PC-9 (cell line): ENCODE measurements around the gene SEL1L3. TPM values are rescaled to one million over a fixed set of nuclear protein-coding genes. Genes with fewer than 3 reads are reported as not detected.
"Not testable (repeated sequence)": the region's sequence is repeated elsewhere in the genome, so short reads cannot be mapped to it uniquely, and the experiment has no call there.

Experiments
- BruUV-seq: library from RNA; stranded (reverse); fragments of 400-500 nt; replicated peaks from 2 replicates; lab custom pipeline; 2021; lab: Mats Ljungman, UMichigan
- CTCF ChIA-PET: fragments of 300-600 bp; sonication (Branson Sonifier 250); formaldehyde crosslinking; loops from one replicate; lab custom pipeline; 2022; ENCODE audit warnings: antibody characterized with exemption; lab: Charles Lee
- POLR2A ChIA-PET: fragments of 300-600 bp; sonication (Branson Sonifier 250); formaldehyde crosslinking; loops from one replicate; lab custom pipeline; 2022; ENCODE audit warnings: antibody characterized with exemption; ENCODE audit not compliant: unreplicated experiment; lab: Charles Lee
- DNase-seq, 2 experiments: peaks; one replicate each; pipeline versions ENCODE4 v3.0.0 to v3.0.0-alpha.2; 2015 to 2022; ENCODE audit warnings: mixed read lengths in 1 of 2
- H2AFZ ChIP-seq: fragments of 200-600 bp; sonication (generic); 2 replicates; pipeline ENCODE4 v1.8.1; 2017; ENCODE audit warnings: antibody characterized with exemption
- H3F3A ChIP-seq: fragments of 200-600 bp; sonication (generic); 2 replicates; pipeline ENCODE4 v1.8.1; 2017; ENCODE audit warnings: antibody characterized with exemption, mild to moderate bottlenecking, low read depth; ENCODE audit not compliant: insufficient read depth
- H3K27ac ChIP-seq: fragments of 200-600 bp; sonication (generic); 2 replicates; pipeline ENCODE4 v1.6.1; 2016; ENCODE audit warnings: mixed run types
- H3K27me3 ChIP-seq: fragments of 200-600 bp; sonication (generic); 2 replicates; pipeline ENCODE4 v1.6.1; 2016; ENCODE audit warnings: low read depth, mixed run types; ENCODE audit not compliant: insufficient read depth
- H3K36me3 ChIP-seq: fragments of 200-600 bp; sonication (generic); 2 replicates; pipeline ENCODE4 v1.6.1; 2016; ENCODE audit warnings: low read depth, mixed run types
- H3K4me1 ChIP-seq: fragments of 200-600 bp; sonication (generic); replicated peaks from 2 replicates; pipeline ENCODE4 v1.6.1; 2016; ENCODE audit warnings: mixed run types; ENCODE audit not compliant: insufficient read depth
- H3K4me2 ChIP-seq: fragments of 200-600 bp; sonication (generic); 2 replicates; pipeline ENCODE4 v1.6.1; 2017; ENCODE audit warnings: mixed run types
- H3K4me3 ChIP-seq: fragments of 200-600 bp; sonication (generic); 2 replicates; pipeline ENCODE4 v1.6.1; 2016; ENCODE audit warnings: mixed run types
- H3K79me2 ChIP-seq: fragments of 200-600 bp; sonication (generic); 2 replicates; pipeline ENCODE4 v1.6.1; 2017; ENCODE audit warnings: low read depth, mixed run types
- H3K9me2 ChIP-seq: fragments of 200-600 bp; sonication (generic); 2 replicates; pipeline ENCODE4 v1.8.1; 2017; ENCODE audit warnings: mild to moderate bottlenecking; ENCODE audit not compliant: insufficient read depth
- H3K9me3 ChIP-seq: fragments of 200-600 bp; sonication (generic); 2 replicates; pipeline ENCODE4 v1.8.1; 2016; ENCODE audit warnings: low read depth; ENCODE audit not compliant: insufficient read depth
- H4K20me1 ChIP-seq: fragments of 200-600 bp; sonication (generic); 2 replicates; pipeline ENCODE4 v1.8.1; 2017; ENCODE audit not compliant: insufficient read depth
- EZH2 ChIP-seq: fragments of 200-600 bp; sonication (generic); IDR thresholded peaks from 2 replicates; pipeline ENCODE4 v1.8.0; 2017; ENCODE audit warnings: antibody characterized with exemption, low read depth
- intact Hi-C: fragments of 100-400 bp; cut with micrococcal nuclease; formaldehyde crosslinking; loops from one replicate; pipeline ENCODE4 v1.10.0; 2022; ENCODE audit not compliant: unreplicated experiment
- total RNA-seq: library from RNA; stranded (reverse); gene quantifications from 2 replicates; pipeline ENCODE4 v1.2.3, GENCODE V29; 2021
- TF ChIP-seq, protein P1 (sequence below): fragments of 200-600 bp; sonication (generic); conservative IDR thresholded peaks from 2 replicates; pipeline ENCODE4 v1.6.1; 2017; ENCODE audit warnings: mixed run types, antibody characterized with exemption, mild to moderate bottlenecking, moderate library complexity

The SEL1L3 gene
- total RNA-seq, 1 experiment from 2014 or later: 79.2 TPM

DNA sequence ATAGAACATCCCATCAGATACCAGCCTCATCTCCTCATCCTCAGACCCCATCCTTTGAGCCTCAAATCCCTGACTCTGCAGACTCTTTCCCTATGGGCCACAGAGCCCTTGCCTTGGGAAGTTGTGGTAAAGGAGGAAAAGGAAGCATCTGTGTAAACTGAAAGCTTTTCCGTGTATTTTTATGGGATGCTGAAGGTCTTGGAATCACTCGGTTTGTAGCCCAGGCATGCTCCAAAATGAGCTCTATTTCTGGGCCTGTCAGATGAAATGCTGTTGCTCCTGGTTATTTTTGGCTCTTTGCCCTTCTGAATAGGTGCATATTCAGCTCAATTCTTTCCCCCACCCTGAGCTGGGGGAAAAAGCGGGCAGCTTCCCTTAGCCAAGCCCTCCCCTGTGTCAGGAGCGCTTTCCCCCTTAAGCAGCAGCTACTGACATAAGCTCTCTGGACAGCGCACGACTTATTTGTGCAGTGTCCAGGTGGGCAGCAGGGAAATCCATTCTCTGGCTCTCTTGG lies 5.0 kb upstream of the SEL1L3 start:
- intact Hi-C loops: no loop called here
- BruUV-seq: no TSS peak
- POLR2A ChIA-PET: interaction anchor here (0.6 kb wide), 1 partner anchor 729 kb away, joined by 11 read pairs; no protein-coding TSS in a partner anchor

DNA sequence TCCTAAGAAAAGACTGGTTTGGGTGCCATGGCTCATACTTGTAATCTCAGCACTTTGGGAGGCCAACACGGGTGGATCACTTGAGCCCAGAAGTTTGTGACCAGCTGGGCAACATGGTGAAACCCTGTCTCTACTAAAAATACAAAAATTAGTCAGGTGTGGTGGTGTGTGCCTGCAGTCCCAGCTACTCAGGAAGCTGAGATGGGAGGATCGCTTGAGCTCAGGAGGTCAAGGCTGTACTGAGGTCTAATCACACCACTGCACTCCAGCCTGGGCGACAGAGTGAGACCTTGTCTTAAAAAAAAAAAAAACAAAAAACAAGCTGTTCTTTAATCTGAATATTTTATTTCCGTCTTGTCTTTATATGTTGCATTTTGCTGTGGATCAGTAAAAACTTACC lies 3.6 kb upstream of the SEL1L3 start:
- H3K27me3 ChIP-seq, H2AFZ ChIP-seq, H3K4me2 ChIP-seq, BruUV-seq, H3K4me1 ChIP-seq, H4K20me1 ChIP-seq, CTCF ChIA-PET, H3K9me2 ChIP-seq, H3K79me2 ChIP-seq, H3K4me3 ChIP-seq, H3F3A ChIP-seq, H3K36me3 ChIP-seq, H3K27ac ChIP-seq, H3K9me3 ChIP-seq, DNase-seq, intact Hi-C loops: not testable (repeated sequence)
- POLR2A ChIA-PET: interaction anchor here (0.6 kb wide), 1 partner anchor 8 kb away, joined by 4 read pairs; no protein-coding TSS in a partner anchor

More for the DNA sequence above, 5.0 kb upstream of the SEL1L3 start:
- Histone ChIP-seq H4K20me1 (no peaks in the 10 kb centered on the region), H2AFZ (no peak overlapping the region), H3K9me2 (no peaks in the 10 kb centered on the region), H3K4me1 (peaks cover 7% of the 10 kb centered on the region), H3K9me3 (no peaks in the 10 kb centered on the region), H3K36me3 (no peaks in the 10 kb centered on the region), H3K27me3 (no peaks in the 10 kb centered on the region), H3K27ac (no peak overlapping the region), H3K4me3 (no peak overlapping the region), H3K4me2 (no peak overlapping the region), H3K79me2 (no peaks in the 10 kb centered on the region), H3F3A (peaks cover 7% of the 10 kb centered on the region; the same call in 1 of the 2 replicates)
- CTCF ChIA-PET: no interaction called here
- no peak for DNase-seq
- TF ChIP-seq EZH2: no peak
- TF ChIP-seq, protein P1, sequence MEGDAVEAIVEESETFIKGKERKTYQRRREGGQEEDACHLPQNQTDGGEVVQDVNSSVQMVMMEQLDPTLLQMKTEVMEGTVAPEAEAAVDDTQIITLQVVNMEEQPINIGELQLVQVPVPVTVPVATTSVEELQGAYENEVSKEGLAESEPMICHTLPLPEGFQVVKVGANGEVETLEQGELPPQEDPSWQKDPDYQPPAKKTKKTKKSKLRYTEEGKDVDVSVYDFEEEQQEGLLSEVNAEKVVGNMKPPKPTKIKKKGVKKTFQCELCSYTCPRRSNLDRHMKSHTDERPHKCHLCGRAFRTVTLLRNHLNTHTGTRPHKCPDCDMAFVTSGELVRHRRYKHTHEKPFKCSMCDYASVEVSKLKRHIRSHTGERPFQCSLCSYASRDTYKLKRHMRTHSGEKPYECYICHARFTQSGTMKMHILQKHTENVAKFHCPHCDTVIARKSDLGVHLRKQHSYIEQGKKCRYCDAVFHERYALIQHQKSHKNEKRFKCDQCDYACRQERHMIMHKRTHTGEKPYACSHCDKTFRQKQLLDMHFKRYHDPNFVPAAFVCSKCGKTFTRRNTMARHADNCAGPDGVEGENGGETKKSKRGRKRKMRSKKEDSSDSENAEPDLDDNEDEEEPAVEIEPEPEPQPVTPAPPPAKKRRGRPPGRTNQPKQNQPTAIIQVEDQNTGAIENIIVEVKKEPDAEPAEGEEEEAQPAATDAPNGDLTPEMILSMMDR: no peak

DNA sequence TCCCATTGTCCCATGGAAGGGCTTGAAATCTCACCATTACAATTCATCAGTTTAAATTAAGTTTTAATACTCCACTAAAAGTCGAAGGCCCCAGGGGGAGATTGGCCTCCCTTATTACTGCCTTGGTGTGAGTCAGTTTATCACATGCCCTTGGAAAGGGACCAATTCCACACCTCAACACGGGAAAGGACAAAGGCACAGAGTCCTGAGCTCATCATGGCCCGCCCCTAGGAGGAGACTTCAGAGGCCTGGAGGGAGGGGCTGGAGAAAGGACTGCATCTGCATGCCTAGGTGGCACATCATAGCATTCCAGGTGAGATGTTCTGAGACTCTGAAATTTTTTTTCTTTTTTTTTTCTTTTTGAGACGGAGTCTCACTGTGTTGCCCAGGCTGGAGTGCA lies 2.8 kb upstream of the SEL1L3 start:
- POLR2A ChIA-PET: interaction anchor here (0.6 to 0.7 kb wide), 4 partner anchors 46 to 412 kb away, joined by 4 to 14 read pairs (median 6); no protein-coding TSS in a partner anchor
- 0 out of 2 replicates have a peak overlapping the region, but pooled peaks have one; percentile 5 for H3K4me2 ChIP-seq
- H4K20me1 ChIP-seq: no peaks in the 10 kb centered on the region
- peaks cover 3% of the 10 kb centered on the region for H3K79me2 ChIP-seq
- H3K27ac ChIP-seq: 0 out of 2 replicates have a peak overlapping the region, but pooled peaks have one; percentile 6
- no peaks in the 10 kb centered on the region for H3K36me3 ChIP-seq
- no peak overlapping the region for H3K4me3 ChIP-seq
- intact Hi-C loops: loop anchor here (1.0 kb wide), 1 partner anchor 49 kb away; the partner anchor contains the start of gene SMIM20
- H3K4me1 ChIP-seq: peaks cover 11% of the 10 kb centered on the region
- H2AFZ ChIP-seq: no peak overlapping the region
- CTCF ChIA-PET: interaction anchor here (1.0 kb wide), 1 partner anchor 296 kb away, joined by 4 read pairs; no protein-coding TSS in a partner anchor
- no peaks in the 10 kb centered on the region for H3K9me2 ChIP-seq
- DNase-seq: peak; percentile 88 to 91
- H3K27me3 ChIP-seq: no peaks in the 10 kb centered on the region
- H3K9me3 ChIP-seq: no peaks in the 10 kb centered on the region
- H3F3A ChIP-seq: peaks cover 13% of the 10 kb centered on the region; the same call in 1 of the 2 replicates
- no TSS peak for BruUV-seq
- no peak for TF ChIP-seq EZH2
- TF ChIP-seq, protein P1: no peak
